KMS-11 (cell line): ENCODE data around the gene RALBP1.

Source experiments
- H2AFZ ChIP-seq: fragments of 200-600 bp; sonication (generic); 2 replicates; pipeline ENCODE4 v1.6.1; 2016; ENCODE audit warnings: antibody characterized with exemption, mixed run types, low read depth
- H3K27ac ChIP-seq: fragments of 200-600 bp; sonication (generic); 2 replicates; pipeline ENCODE4 v1.6.1; 2016; ENCODE audit warnings: mild to moderate bottlenecking, mixed run types
- H3K27me3 ChIP-seq: fragments of 200-600 bp; sonication (generic); 2 replicates; pipeline ENCODE4 v1.6.1; 2017; ENCODE audit warnings: mild to moderate bottlenecking, low read depth, mixed run types, moderate library complexity; ENCODE audit not compliant: insufficient read depth
- H3K36me3 ChIP-seq: fragments of 200-600 bp; sonication (generic); 2 replicates; pipeline ENCODE4 v1.6.1; 2017; ENCODE audit warnings: mild to moderate bottlenecking, mixed run types; ENCODE audit not compliant: insufficient read depth
- H3K4me1 ChIP-seq: fragments of 200-600 bp; sonication (generic); 2 replicates; pipeline ENCODE4 v1.6.1; 2016; ENCODE audit warnings: mild to moderate bottlenecking, low read depth, mixed run types; ENCODE audit not compliant: poor library complexity, severe bottlenecking
- H3K4me2 ChIP-seq: fragments of 200-600 bp; sonication (generic); 2 replicates; pipeline ENCODE4 v1.7.0; 2016; ENCODE audit warnings: mild to moderate bottlenecking, mixed run types
- H3K4me3 ChIP-seq: fragments of 200-600 bp; sonication (generic); IDR thresholded peaks from 2 replicates; pipeline ENCODE4 v1.6.1; 2017; ENCODE audit warnings: low read depth, low read length, mixed read lengths; ENCODE audit not compliant: insufficient read depth
- H3K79me2 ChIP-seq: fragments of 200-600 bp; sonication (generic); 2 replicates; pipeline ENCODE4 v1.6.1; 2016; ENCODE audit warnings: low read depth, mixed run types; ENCODE audit not compliant: insufficient read depth
- H3K9ac ChIP-seq: fragments of 200-600 bp; sonication (generic); 2 replicates; pipeline ENCODE4 v1.6.1; 2016; ENCODE audit warnings: mild to moderate bottlenecking, mixed run types
- H4K20me1 ChIP-seq: fragments of 200-600 bp; sonication (generic); 2 replicates; pipeline ENCODE4 v1.6.1; 2016; ENCODE audit warnings: mild to moderate bottlenecking, mixed run types; ENCODE audit not compliant: insufficient read depth
- CTCF ChIP-seq: fragments of 200-600 bp; sonication (generic); conservative IDR thresholded peaks from 2 replicates; pipeline ENCODE4 v1.6.1; 2017; ENCODE audit warnings: low read depth, mild to moderate bottlenecking, antibody characterized with exemption, low read length, moderate library complexity, mixed read lengths

The RALBP1 gene

GRCh38 chr18:9537677-9538076 lies 62.4 kb downstream of the RALBP1 start:
- Histone ChIP-seq H4K20me1 (no peaks in the 10 kb centered on the region), H3K4me2 (no peak overlapping the region), H3K79me2 (no peaks in the 10 kb centered on the region), H3K4me1 (no peaks in the 10 kb centered on the region), H3K36me3 (0 out of 2 replicates have a peak, but pooled peaks cover 2% of the 10 kb centered on the region), H3K27me3 (no peaks in the 10 kb centered on the region), H3K9ac (no peak overlapping the region), H3K27ac (no peak overlapping the region), H3K4me3 (no peak overlapping the region), H2AFZ (no peak overlapping the region)
- no peak for TF ChIP-seq CTCF

- no peaks in the 10 kb centered on the region for H4K20me1 ChIP-seq
- H2AFZ ChIP-seq: no peak overlapping the region
- no peak overlapping the region for H3K27ac ChIP-seq
- no peak overlapping the region for H3K4me3 ChIP-seq
- no peaks in the 10 kb centered on the region for H3K27me3 ChIP-seq
- H3K9ac ChIP-seq: no peak overlapping the region
- no peaks in the 10 kb centered on the region for H3K4me1 ChIP-seq
- H3K36me3 ChIP-seq: no peaks in the 10 kb centered on the region
- H3K79me2 ChIP-seq: no peaks in the 10 kb centered on the region
- TF ChIP-seq CTCF: no peak
- no peak overlapping the region for H3K4me2 ChIP-seq
Observed at GRCh38 chr18:9539283-9539682, 64.0 kb downstream of the RALBP1 start.

GRCh38 chr18:9539938-9540337 lies 64.6 kb downstream of the RALBP1 start:
- no peak overlapping the region for H3K4me2 ChIP-seq

GRCh38 chr18:9542924-9543323 lies 67.6 kb downstream of the RALBP1 start:
- Histone ChIP-seq H3K4me3 (no peak overlapping the region), H3K36me3 (0 out of 2 replicates have a peak, but pooled peaks cover 6% of the 10 kb centered on the region), H2AFZ (no peak overlapping the region), H4K20me1 (no peaks in the 10 kb centered on the region), H3K4me2 (no peak overlapping the region), H3K27me3 (no peaks in the 10 kb centered on the region), H3K27ac (no peak overlapping the region), H3K9ac (no peak overlapping the region), H3K4me1 (no peaks in the 10 kb centered on the region), H3K79me2 (no peaks in the 10 kb centered on the region)
- no peak for TF ChIP-seq CTCF

More at GRCh38 chr18:9539938-9540337, 64.6 kb downstream of the RALBP1 start:
- no peak for TF ChIP-seq CTCF
- Histone ChIP-seq H3K4me1 (no peaks in the 10 kb centered on the region), H2AFZ (no peak overlapping the region), H3K36me3 (no peaks in the 10 kb centered on the region), H3K79me2 (no peaks in the 10 kb centered on the region), H4K20me1 (no peaks in the 10 kb centered on the region), H3K9ac (no peak overlapping the region), H3K27ac (no peak overlapping the region), H3K27me3 (no peaks in the 10 kb centered on the region), H3K4me3 (no peak overlapping the region)
